HEK293 (cell line): ENCODE data around the gene KIF17.

Experiments
- REST ChIP-seq: fragments of 450-650 bp; formaldehyde crosslinking; IDR thresholded peaks from 2 replicates; pipeline ENCODE4 v1.5.1; 2016; ENCODE audit warnings: missing biosample characterization, missing genetic modification characterization
- SP3 ChIP-seq: fragments of 450-650 bp; formaldehyde crosslinking; IDR thresholded peaks from 2 replicates; pipeline ENCODE4 v1.5.1; 2016; ENCODE audit warnings: missing biosample characterization, missing genetic modification characterization
- TCF7L2 ChIP-seq: IDR thresholded peaks from 2 replicates; pipeline ENCODE4 v1.6.1; 2011; ENCODE audit warnings: low read depth, mild to moderate bottlenecking, inconsistent platforms, low read length, moderate library complexity, borderline replicate concordance
- ZNF239 ChIP-seq: fragments of 450-650 bp; formaldehyde crosslinking; IDR thresholded peaks from 2 replicates; pipeline ENCODE4 v1.5.1; 2016; ENCODE audit warnings: missing biosample characterization, missing genetic modification characterization
- ZNF362 ChIP-seq: fragments of 450-650 bp; formaldehyde crosslinking; IDR thresholded peaks from 2 replicates; pipeline ENCODE4 v1.5.1; 2016; ENCODE audit warnings: missing biosample characterization, missing genetic modification characterization
- ZNF473 ChIP-seq: fragments of 450-650 bp; formaldehyde crosslinking; IDR thresholded peaks from 2 replicates; pipeline ENCODE4 v1.5.1; 2017; ENCODE audit warnings: missing biosample characterization, missing genetic modification characterization
- ZNF560 ChIP-seq: fragments of 450-650 bp; formaldehyde crosslinking; IDR thresholded peaks from 2 replicates; pipeline ENCODE4 v1.5.1; 2017; ENCODE audit warnings: missing biosample characterization, missing genetic modification characterization, borderline replicate concordance
- ZNF664 ChIP-seq: fragments of 450-650 bp; formaldehyde crosslinking; IDR thresholded peaks from 2 replicates; pipeline ENCODE4 v1.5.1; 2016; ENCODE audit warnings: missing biosample characterization, missing genetic modification characterization
- ZNF707 ChIP-seq: fragments of 450-650 bp; formaldehyde crosslinking; IDR thresholded peaks from 2 replicates; pipeline ENCODE4 v1.5.1; 2016; ENCODE audit warnings: missing biosample characterization, missing genetic modification characterization
- ZNF830 ChIP-seq: fragments of 450-650 bp; IDR thresholded peaks from 2 replicates; pipeline ENCODE4 v1.5.0; 2018; ENCODE audit warnings: missing biosample characterization, missing genetic modification characterization, low read depth, mild to moderate bottlenecking, moderate library complexity
- ZSCAN18 ChIP-seq: fragments of 450-650 bp; formaldehyde crosslinking; IDR thresholded peaks from 2 replicates; pipeline ENCODE4 v1.5.1; 2016; ENCODE audit warnings: missing biosample characterization, missing genetic modification characterization

DNA sequence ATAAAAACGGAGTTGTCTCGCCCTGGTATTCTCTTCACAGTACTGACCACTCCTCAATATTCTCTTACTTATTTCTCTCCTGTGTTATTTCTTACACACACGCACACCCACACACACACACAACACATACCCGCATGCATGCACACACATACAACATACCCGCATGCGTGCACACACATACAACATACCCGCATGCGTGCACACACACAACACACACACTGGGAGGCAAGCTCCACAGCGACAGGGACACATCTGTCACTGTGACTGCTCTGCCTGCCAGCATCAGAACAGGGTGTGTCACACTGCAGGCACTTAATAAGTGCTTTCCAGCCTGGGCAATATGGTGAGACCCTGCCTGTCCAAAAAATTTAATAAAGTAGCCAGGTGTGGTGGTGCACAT, 35.8 kb downstream of the KIF17 start:
- no peak for TF ChIP-seq ZNF664 (tag by site-specific recombination)
- TF ChIP-seq ZSCAN18 (tag by site-specific recombination), result no peak
- no peak for TF ChIP-seq ZNF830 (tag by site-specific recombination)
- no peak for TF ChIP-seq ZNF560 (tag by site-specific recombination)
- TF ChIP-seq ZNF473 (tag by site-specific recombination), result no peak
- no peak for TF ChIP-seq ZNF239 (tag by site-specific recombination)
- TF ChIP-seq REST (tag by site-specific recombination), result no peak
- TF ChIP-seq ZNF362, result no peak
- no peak for TF ChIP-seq SP3 (tag by site-specific recombination)
- TF ChIP-seq TCF7L2, result no peak
- TF ChIP-seq ZNF707 (tag by site-specific recombination), result no peak
